Measurements from ENCODE around the gene CALD1. TPM values are rescaled to one million over a fixed set of nuclear protein-coding genes. Genes with fewer than 3 reads are reported as not detected.

The CALD1 gene
- total RNA-seq, 1 experiment from 2014 or later, result 22.1 TPM

- Histone ChIP-seq H3K27ac (ENCODE audit: low read length) (no peak overlapping the region), H3K4me2 (ENCODE audit: low read length) (no peak overlapping the region)
- DNase-seq, result no peak
These were observed 161.3 kb downstream of the CALD1 start for GRCh38 chr7:134940729-134941128.

GRCh38 chr7:134941185-134941900 is 161.9 kb downstream of the CALD1 start:
- Histone ChIP-seq H2AFZ (ENCODE audit: low read length) (no peak overlapping the region), H3K4me2 (ENCODE audit: low read length) (no peak overlapping the region), H3K79me2 (ENCODE audit: low read length) (no peaks in the 10 kb centered on the region), H3K9me2 (replicated peaks; ENCODE audit: low read length) (no peaks in the 10 kb centered on the region), H3K27ac (ENCODE audit: low read length) (no peak overlapping the region), H3K4me3 (ENCODE audit: low read length) (no peak overlapping the region), H3K4me1 (ENCODE audit: insufficient read depth, low read length) (peaks cover 6% of the 10 kb centered on the region), H3K9me3 (ENCODE audit: low read length) (no peaks in the 10 kb centered on the region), H3K27me3 (ENCODE audit: low read length) (no peaks in the 10 kb centered on the region), H4K20me1 (ENCODE audit: low read length) (no peaks in the 10 kb centered on the region), H3K36me3 (ENCODE audit: low read depth, low read length) (no peaks in the 10 kb centered on the region), H3K9ac (ENCODE audit: low read length) (no peak overlapping the region), H3F3A (ENCODE audit: low read length, unreplicated experiment) (no peaks in the 10 kb centered on the region)
- DNase-seq, result peak; percentile 29
- no peak for ATAC-seq
- no TSS peak for BruUV-seq (replicated peaks)
- POLR2A ChIA-PET (ENCODE audit: unreplicated experiment), result no interaction called here
- intact Hi-C loops (cut with micrococcal nuclease), result loop anchor here (5.0 kb wide), 1 partner anchor 164 kb away; the partner anchor contains the start of gene CALD1
- TF ChIP-seq EZH2 (IDR thresholded peaks at IDR 0.05; ENCODE audit: low read length, unreplicated experiment) (no peak), CTCF (conservative IDR thresholded peaks at IDR 0.05; ENCODE audit: low read depth, low read length) (no peak), EZH2phosphoT487 (IDR thresholded peaks at IDR 0.05; ENCODE audit: borderline replicate concordance, low read length) (no peak)
- CTCF ChIA-PET, result no interaction called here

More at GRCh38 chr7:134940729-134941128, 161.3 kb downstream of the CALD1 start:
- H3K4me3 ChIP-seq (ENCODE audit: low read length), result no peak overlapping the region
- no TSS peak for BruUV-seq (replicated peaks)
- TF ChIP-seq EZH2 (IDR thresholded peaks at IDR 0.05; ENCODE audit: low read length, unreplicated experiment), result no peak
- no peak for ATAC-seq
- H4K20me1 ChIP-seq (ENCODE audit: low read length), result no peaks in the 10 kb centered on the region
- ChIA-PET POLR2A (ENCODE audit: unreplicated experiment) (no interaction called here), CTCF (no interaction called here)
- H2AFZ ChIP-seq (ENCODE audit: low read length), result no peak overlapping the region
- H3K9ac ChIP-seq (ENCODE audit: low read length), result no peak overlapping the region
- H3K79me2 ChIP-seq (ENCODE audit: low read length), result no peaks in the 10 kb centered on the region
- intact Hi-C loops (cut with micrococcal nuclease), result loop anchor here (5.0 kb wide), 1 partner anchor 163 kb away; the partner anchor contains the start of gene CALD1
- H3K4me1 ChIP-seq (ENCODE audit: insufficient read depth, low read length), result peaks cover 6% of the 10 kb centered on the region
- no peaks in the 10 kb centered on the region for H3K27me3 ChIP-seq (ENCODE audit: low read length)
- H3K9me2 ChIP-seq (replicated peaks; ENCODE audit: low read length), result no peaks in the 10 kb centered on the region
- no peaks in the 10 kb centered on the region for H3K36me3 ChIP-seq (ENCODE audit: low read depth, low read length)
- no peaks in the 10 kb centered on the region for H3K9me3 ChIP-seq (ENCODE audit: low read length)
- H3F3A ChIP-seq (ENCODE audit: low read length, unreplicated experiment), result no peaks in the 10 kb centered on the region

GRCh38 chr7:134941952-134942351 is 162.5 kb downstream of the CALD1 start:
- CTCF ChIA-PET, result no interaction called here
- TF ChIP-seq CTCF (conservative IDR thresholded peaks at IDR 0.05; ENCODE audit: low read depth, low read length) (no peak), EZH2phosphoT487 (IDR thresholded peaks at IDR 0.05; ENCODE audit: borderline replicate concordance, low read length) (no peak), EZH2 (IDR thresholded peaks at IDR 0.05; ENCODE audit: low read length, unreplicated experiment) (no peak)

More at GRCh38 chr7:134941952-134942351, 162.5 kb downstream of the CALD1 start:
- Histone ChIP-seq H3K79me2 (ENCODE audit: low read length) (no peaks in the 10 kb centered on the region), H3F3A (ENCODE audit: low read length, unreplicated experiment) (no peaks in the 10 kb centered on the region), H3K9me2 (replicated peaks; ENCODE audit: low read length) (no peaks in the 10 kb centered on the region), H3K4me1 (ENCODE audit: insufficient read depth, low read length) (no peaks in the 10 kb centered on the region), H3K4me2 (ENCODE audit: low read length) (no peak overlapping the region), H2AFZ (ENCODE audit: low read length) (no peak overlapping the region), H3K9ac (ENCODE audit: low read length) (no peak overlapping the region), H3K9me3 (ENCODE audit: low read length) (no peaks in the 10 kb centered on the region), H3K27ac (ENCODE audit: low read length) (no peak overlapping the region), H3K27me3 (ENCODE audit: low read length) (no peaks in the 10 kb centered on the region), H3K4me3 (ENCODE audit: low read length) (no peak overlapping the region), H3K36me3 (ENCODE audit: low read depth, low read length) (no peaks in the 10 kb centered on the region), H4K20me1 (ENCODE audit: low read length) (no peaks in the 10 kb centered on the region)
- BruUV-seq (replicated peaks), result no TSS peak
- ATAC-seq, result no peak
- intact Hi-C loops (cut with micrococcal nuclease), result loop anchor here (5.0 kb wide), 1 partner anchor 165 kb away; the partner anchor contains the start of gene CALD1
- POLR2A ChIA-PET (ENCODE audit: unreplicated experiment), result no interaction called here
- no peak for DNase-seq

Measured in PC-3 (cell line).